DMS153 treated with DMSO at 0.1 percent for 48 hours (cell line): ENCODE data around the gene ASB6.
"Not testable (repeated sequence)": the region's sequence is repeated elsewhere in the genome, so short reads cannot be mapped to it uniquely, and the experiment has no call there.

Experiments used
- DNase-seq: peaks from one replicate; lab custom pipeline; 2025; ENCODE audit not compliant: unreplicated experiment; lab: John Stamatoyannopoulos, UW

Gene ASB6

GRCh38 chr9:129608561-129609481 lies 33.1 kb downstream of the ASB6 start:
- no peak for DNase-seq

DNA sequence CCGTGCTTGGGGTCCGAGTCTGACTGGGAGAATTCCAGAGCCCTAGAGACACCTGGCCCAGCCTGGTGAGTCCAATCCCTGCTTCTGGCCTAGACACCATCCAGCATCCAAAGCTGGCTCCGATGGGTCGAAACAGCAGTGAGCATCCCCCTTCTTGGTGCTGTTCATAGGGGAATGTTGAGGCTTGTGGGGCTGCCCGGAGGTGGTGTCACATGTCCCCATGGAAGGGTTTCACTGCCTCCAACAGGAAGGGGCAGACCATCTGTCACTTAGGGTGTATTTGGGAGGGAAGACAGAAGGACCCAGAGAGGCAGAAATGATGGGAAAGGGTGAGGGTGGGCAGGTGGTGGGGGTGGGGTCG lies 34.9 kb downstream of the ASB6 start:
- DNase-seq, result no peak

DNA sequence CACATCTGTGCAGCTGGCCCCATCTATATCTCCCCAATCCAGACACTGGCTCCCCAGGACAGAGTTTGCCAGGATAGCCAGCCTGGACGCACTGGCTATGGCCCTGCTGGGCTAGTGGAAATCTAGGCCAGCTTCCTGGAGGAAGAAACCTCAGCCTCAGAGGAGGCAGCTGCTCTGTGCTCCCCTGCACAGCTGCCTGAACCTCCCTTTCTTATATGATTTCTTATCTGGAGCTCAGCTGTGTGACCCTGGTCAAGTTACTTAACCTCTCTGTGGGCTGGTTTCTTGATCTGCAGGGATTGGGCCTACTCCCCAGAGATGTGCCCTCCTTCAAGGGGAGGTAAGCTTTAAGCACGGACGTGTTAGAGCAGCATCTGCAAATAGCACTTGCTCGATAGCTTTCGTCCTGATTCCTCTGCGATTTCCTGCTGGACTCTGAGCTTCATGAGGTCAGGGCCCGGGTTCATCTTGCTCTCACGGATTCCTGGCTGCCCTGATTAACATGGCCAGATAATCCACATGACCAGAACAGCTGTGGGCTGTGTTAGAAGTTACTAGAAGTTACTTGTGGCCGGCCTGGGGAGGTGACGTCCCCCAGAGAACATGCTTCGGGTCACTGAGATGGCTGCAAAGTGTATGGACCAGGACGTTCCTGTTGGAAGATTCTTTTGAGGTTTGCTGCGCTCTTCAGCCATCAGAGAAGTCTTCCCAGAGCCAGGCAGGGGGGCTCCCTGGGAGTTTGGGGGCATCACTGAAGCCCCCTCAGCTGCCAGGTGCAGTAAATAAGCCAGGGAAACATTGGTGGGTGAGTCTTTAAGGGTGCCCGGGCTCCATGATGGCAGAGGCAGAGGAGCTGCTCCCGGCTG lies 35.6 kb downstream of the ASB6 start:
- no peak for DNase-seq

DNA sequence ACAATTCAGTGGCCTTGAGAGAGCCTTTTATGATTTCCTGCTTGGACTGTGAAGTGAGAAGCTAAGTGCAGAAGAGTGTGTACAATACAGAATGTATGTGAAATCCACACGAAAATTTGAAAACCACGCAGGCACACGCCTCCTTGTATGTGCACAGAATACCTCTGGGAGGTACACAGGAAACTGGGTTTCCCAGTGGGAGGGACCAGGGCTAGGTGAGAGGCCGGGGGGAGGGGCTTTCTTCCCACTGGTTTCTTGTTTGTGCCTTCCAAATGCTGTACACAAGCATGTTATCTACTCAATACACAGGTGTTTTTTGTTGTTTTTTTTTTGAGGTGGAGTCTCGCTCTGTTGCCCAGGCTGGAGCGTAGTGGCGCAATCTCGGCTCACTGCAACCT lies 37.2 kb downstream of the ASB6 start:
- DNase-seq, result peak; percentile 28

DNA sequence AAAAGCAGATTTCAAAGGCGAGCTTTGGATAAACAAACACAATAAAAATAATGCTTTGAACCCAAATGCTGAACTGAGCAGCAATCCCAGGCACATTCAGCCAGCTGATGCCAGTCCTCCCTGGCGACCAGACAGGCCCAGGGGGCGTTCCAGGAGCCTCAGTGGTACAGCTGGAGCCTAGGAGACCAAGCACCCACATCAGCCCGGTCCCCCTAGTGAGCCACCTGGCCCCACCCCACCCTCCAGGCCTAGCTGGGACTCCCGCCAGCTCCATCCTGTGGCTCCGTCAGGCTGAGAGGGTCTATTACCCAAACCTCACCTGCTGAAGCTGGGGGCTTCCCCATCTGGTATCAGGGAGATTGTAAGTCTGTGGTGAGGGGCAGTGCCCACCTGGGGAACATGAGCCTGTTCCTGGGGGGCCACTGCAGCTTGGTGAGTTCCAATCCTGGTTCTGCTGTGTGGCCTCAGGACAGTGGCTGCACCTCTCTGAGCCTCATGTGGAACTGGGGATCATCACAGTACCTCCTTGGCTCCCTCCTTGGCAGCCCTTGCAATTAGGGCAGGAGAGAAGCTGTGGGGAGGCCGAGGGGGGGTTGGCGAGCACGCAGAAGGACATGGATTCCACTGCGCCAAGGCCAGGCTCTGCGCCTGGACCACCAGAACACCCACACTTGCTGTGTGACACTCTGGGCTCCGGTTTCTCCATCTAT lies 37.7 kb downstream of the ASB6 start:
- no peak for DNase-seq

- no peak for DNase-seq
Measured at GRCh38 chr9:129602598-129603415, 39.1 kb downstream of the ASB6 start.

- DNase-seq, result no peak
Measured at GRCh38 chr9:129601082-129601674, 40.8 kb downstream of the ASB6 start.

GRCh38 chr9:129598089-129598596 lies 43.8 kb downstream of the ASB6 start:
- DNase-seq, result no peak

DNA sequence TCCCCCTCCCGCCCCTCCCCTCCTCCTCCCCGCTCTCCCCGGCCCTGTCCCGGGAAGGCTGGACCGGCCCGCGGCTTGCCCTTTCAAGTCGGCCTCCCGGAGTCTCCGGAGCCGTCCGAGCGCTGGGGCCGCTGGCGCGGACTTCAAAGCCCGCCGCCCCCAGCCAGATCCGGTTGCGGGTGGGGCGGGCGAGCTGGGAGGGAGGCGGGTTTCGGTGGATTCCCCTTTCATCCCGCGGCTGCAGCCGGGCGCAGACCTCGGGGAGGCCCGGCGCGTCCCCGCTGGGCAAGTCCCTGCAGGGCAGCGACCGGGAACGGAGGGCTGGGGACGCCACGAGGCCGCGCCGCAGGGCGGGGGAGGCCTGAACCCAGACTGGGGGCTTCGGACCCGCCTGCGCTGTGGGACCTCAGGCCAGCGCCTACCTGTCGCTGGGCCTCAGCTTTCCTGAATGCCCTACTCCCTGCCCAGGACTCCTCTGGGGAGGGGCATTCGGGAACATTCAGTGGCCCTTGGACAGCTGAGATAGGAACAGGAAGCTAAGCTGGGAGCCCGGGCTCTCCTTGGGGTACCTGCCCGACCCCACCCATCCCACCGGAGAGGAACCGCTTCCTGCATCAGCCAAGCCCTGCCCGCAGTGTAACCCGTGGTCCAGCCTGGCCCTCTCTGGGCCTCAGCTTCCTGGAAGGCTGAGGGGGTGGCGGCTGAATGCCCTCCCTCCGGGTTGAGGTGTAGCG lies 44.4 kb downstream of the ASB6 start:
- no peak for DNase-seq

DNA sequence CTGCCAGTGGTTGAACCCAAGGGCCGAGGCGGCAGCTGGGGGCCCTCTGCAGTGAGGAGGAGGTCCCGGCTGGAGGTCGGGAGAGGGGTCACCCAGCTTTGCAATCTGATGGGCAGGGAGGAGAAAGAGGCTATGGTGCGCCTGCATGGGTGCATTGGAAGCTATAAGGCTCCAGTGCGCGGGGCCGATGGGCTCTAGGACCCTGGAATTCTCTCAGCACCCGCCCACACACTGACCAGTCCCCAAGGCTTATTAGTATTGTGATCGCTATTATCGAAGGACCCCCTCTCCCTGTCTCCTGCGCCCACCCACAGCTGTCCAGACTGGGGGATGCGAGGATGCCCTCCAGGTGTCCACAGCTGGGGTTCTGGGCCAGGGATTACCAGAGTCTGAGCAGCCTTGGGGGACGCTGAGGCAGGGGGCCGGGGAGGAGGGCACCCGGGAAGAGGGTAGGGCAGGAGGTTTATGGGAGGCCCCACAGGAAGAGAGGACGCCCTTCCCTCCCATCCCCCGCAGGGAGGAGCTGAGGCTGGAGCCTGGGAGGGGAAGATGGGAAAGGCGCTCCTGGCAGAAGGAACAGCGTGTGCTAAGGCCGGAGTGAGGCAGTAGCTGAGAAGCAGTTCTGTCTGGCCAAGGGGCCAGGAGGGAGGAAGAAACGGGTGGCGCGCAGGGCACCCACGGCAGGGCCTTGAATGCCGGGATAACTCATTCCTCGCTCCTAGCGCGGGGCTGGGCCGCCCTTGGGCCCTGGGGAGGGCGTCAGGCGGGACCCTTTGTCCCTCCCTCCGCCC lies 45.2 kb downstream of the ASB6 start:
- no peak for DNase-seq

- no peak for DNase-seq
Measured at GRCh38 chr9:129595903-129596540, 45.9 kb downstream of the ASB6 start.

DNA sequence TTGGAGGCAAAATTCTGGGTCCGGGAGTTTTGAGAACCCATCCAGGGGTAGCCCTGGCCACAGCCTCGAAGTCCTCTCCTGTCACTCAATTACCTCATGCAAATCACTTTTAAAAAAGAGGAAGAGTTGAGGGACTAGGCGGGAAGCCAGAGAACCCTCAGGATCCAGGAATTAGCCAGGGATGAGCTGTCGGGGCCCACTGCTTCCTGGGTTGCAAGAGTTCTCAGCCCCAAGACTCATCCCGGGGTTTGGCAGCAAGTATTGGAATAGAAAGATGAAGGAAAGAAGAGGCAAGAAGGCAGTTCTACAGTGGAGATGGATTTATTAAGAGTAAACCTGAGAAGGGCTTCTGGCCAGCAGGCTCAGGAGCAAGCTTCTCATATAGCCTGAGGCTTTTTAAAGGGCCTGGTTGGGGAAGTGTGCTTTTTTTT lies 46.6 kb downstream of the ASB6 start:
- no peak for DNase-seq

DNA sequence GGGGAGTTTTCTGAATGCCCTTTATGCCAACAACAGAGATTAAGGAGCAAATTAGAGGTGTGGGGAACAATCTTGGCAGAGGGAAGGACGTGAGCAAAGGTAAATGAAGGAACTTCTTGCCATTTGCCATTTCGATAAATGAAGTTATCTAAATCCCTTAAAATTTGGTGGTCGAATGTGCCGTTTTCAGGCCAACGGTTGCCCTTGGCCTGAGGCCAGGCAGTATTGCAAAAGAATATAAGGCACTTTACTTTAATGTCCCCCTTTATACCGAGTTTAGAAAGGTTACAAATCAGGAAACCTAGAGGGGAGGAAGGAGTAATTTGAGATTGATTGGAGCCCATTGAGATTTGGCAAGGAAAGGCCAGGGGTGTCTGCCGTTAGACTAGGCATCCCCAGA lies 47.3 kb downstream of the ASB6 start:
- no peak for DNase-seq

GRCh38 chr9:129592790-129593189 lies 49.2 kb downstream of the ASB6 start:
- not testable (repeated sequence) for DNase-seq

GRCh38 chr9:129591916-129592315 lies 50.0 kb downstream of the ASB6 start:
- DNase-seq, result no peak

- no peak for DNase-seq
Measured at GRCh38 chr9:129590466-129590865, 51.5 kb downstream of the ASB6 start.

- DNase-seq, result no peak
Measured at GRCh38 chr9:129587487-129588262, 54.3 kb downstream of the ASB6 start.
